HEK293 (cell line): Measurements from ENCODE around the gene SLC35F6.

Experiments
- CTCF ChIA-PET: fragments of 350-600 bp; formaldehyde crosslinking; extraction: SDS; loops from one replicate; lab custom pipeline; 2021; ENCODE audit warnings: antibody characterized with exemption; lab: Yijun Ruan, JAX
- POLR2A ChIA-PET: fragments of 300-600 bp; formaldehyde crosslinking; extraction: SDS; loops from one replicate; lab custom pipeline; 2020; ENCODE audit warnings: antibody characterized with exemption, inconsistent platforms; lab: Yijun Ruan, JAX
- H3K27ac ChIP-seq: fragments of 200-500 bp; sonication (Bioruptor generic); 2 replicates; pipeline ENCODE4 v1.5.1; 2014; ENCODE audit warnings: low read depth, low read length, control low read depth, inconsistent platforms; ENCODE audit errors: extremely low read depth
- H3K36me3 ChIP-seq, 2 experiments: fragments of 200-500 bp in 1 of 2; sonication (Bioruptor generic) in 1 of 2; 1 replicate in 1 of 2; 2 replicates in 1 of 2; pipeline ENCODE4 v1.5.1; 2014 to 2017; ENCODE audit warnings: inconsistent platforms in 2 of 2, low read length in 2 of 2; ENCODE audit not compliant: control insufficient read depth in 2 of 2, insufficient read depth in 1 of 2
- H3K4me1 ChIP-seq: fragments of 200-500 bp; sonication (Bioruptor generic); 2 replicates; pipeline ENCODE4 v1.5.1; 2014; ENCODE audit warnings: mild to moderate bottlenecking, low read length, inconsistent platforms; ENCODE audit not compliant: control insufficient read depth, insufficient read depth
- H3K4me3 ChIP-seq: 2 replicates; pipeline ENCODE4 v1.5.1; 2011; ENCODE audit warnings: low read depth, mild to moderate bottlenecking, control low read depth, low read length, moderate library complexity
- H3K9me3 ChIP-seq: fragments of 200-500 bp; sonication (Bioruptor generic); 2 replicates; pipeline ENCODE4 v1.5.1; 2014; ENCODE audit warnings: low read depth, low read length, inconsistent platforms; ENCODE audit not compliant: control insufficient read depth, insufficient read depth
- GLIS1 ChIP-seq: fragments of 450-650 bp; formaldehyde crosslinking; IDR thresholded peaks from 2 replicates; pipeline ENCODE4 v1.5.1; 2016; ENCODE audit warnings: missing biosample characterization, missing genetic modification characterization
- GLIS2 ChIP-seq: fragments of 450-650 bp; formaldehyde crosslinking; IDR thresholded peaks from 2 replicates; pipeline ENCODE4 v1.5.1; 2016; ENCODE audit warnings: missing biosample characterization, missing genetic modification characterization
- SP2 ChIP-seq: fragments of 450-650 bp; formaldehyde crosslinking; IDR thresholded peaks from 2 replicates; pipeline ENCODE4 v1.5.1; 2016; ENCODE audit warnings: missing biosample characterization, missing genetic modification characterization
- SP7 ChIP-seq: fragments of 450-650 bp; formaldehyde crosslinking; IDR thresholded peaks from 2 replicates; pipeline ENCODE4 v1.5.1; 2016; ENCODE audit warnings: missing biosample characterization, missing genetic modification characterization
- WT1 ChIP-seq: fragments of 450-650 bp; formaldehyde crosslinking; IDR thresholded peaks from 2 replicates; pipeline ENCODE4 v1.5.1; 2016; ENCODE audit warnings: missing biosample characterization, missing genetic modification characterization
- YY1 ChIP-seq: fragments of 450-650 bp; formaldehyde crosslinking; IDR thresholded peaks from 2 replicates; pipeline ENCODE4 v1.5.1; 2018; ENCODE audit warnings: missing biosample characterization, missing genetic modification characterization
- ZBTB17 ChIP-seq: fragments of 450-650 bp; formaldehyde crosslinking; IDR thresholded peaks from 2 replicates; pipeline ENCODE4 v1.5.1; 2016; ENCODE audit warnings: missing biosample characterization, missing genetic modification characterization
- ZIC2 ChIP-seq: fragments of 450-650 bp; formaldehyde crosslinking; IDR thresholded peaks from 2 replicates; pipeline ENCODE4 v1.5.1; 2016; ENCODE audit warnings: missing biosample characterization, missing genetic modification characterization
- ZNF16 ChIP-seq: fragments of 450-650 bp; formaldehyde crosslinking; IDR thresholded peaks from 2 replicates; pipeline ENCODE4 v1.5.1; 2016; ENCODE audit warnings: low read depth, missing biosample characterization, missing genetic modification characterization
- ZNF19 ChIP-seq: fragments of 450-650 bp; formaldehyde crosslinking; IDR thresholded peaks from 2 replicates; pipeline ENCODE4; 2016; ENCODE audit warnings: missing biosample characterization, missing genetic modification characterization, low read depth
- ZNF23 ChIP-seq: fragments of 450-650 bp; formaldehyde crosslinking; IDR thresholded peaks from 2 replicates; pipeline ENCODE4 v1.5.1; 2016; ENCODE audit warnings: missing biosample characterization, missing genetic modification characterization, borderline replicate concordance
- ZNF350 ChIP-seq: fragments of 450-650 bp; formaldehyde crosslinking; IDR thresholded peaks from 2 replicates; pipeline ENCODE4 v1.5.0; 2017; ENCODE audit warnings: missing biosample characterization, mild to moderate bottlenecking, missing genetic modification characterization
- ZNF433 ChIP-seq: fragments of 450-650 bp; formaldehyde crosslinking; IDR thresholded peaks from 2 replicates; pipeline ENCODE4 v1.5.1; 2016; ENCODE audit warnings: missing biosample characterization, missing genetic modification characterization, low read depth
- ZNF473 ChIP-seq: fragments of 450-650 bp; formaldehyde crosslinking; IDR thresholded peaks from 2 replicates; pipeline ENCODE4 v1.5.1; 2017; ENCODE audit warnings: missing biosample characterization, missing genetic modification characterization
- ZNF501 ChIP-seq: fragments of 450-650 bp; formaldehyde crosslinking; IDR thresholded peaks from 2 replicates; pipeline ENCODE4 v1.5.1; 2016; ENCODE audit warnings: missing biosample characterization, missing genetic modification characterization
- ZNF600 ChIP-seq: fragments of 450-650 bp; formaldehyde crosslinking; IDR thresholded peaks from 2 replicates; pipeline ENCODE4 v1.5.1; 2016; ENCODE audit warnings: missing biosample characterization, missing genetic modification characterization
- ZNF658 ChIP-seq: fragments of 450-650 bp; formaldehyde crosslinking; IDR thresholded peaks from 2 replicates; pipeline ENCODE4; 2016; ENCODE audit warnings: missing biosample characterization, missing genetic modification characterization
- ZNF660 ChIP-seq: fragments of 450-650 bp; IDR thresholded peaks from 2 replicates; pipeline ENCODE4 v1.5.1; 2018; ENCODE audit warnings: missing biosample characterization, mild to moderate bottlenecking, missing genetic modification characterization
- ZNF707 ChIP-seq: fragments of 450-650 bp; formaldehyde crosslinking; IDR thresholded peaks from 2 replicates; pipeline ENCODE4 v1.5.1; 2016; ENCODE audit warnings: missing biosample characterization, missing genetic modification characterization
- ZNF843 ChIP-seq: fragments of 450-650 bp; formaldehyde crosslinking; IDR thresholded peaks from 2 replicates; pipeline ENCODE4 v1.5.1; 2016; ENCODE audit warnings: missing biosample characterization, missing genetic modification characterization
- ZXDB ChIP-seq: fragments of 450-650 bp; formaldehyde crosslinking; IDR thresholded peaks from 2 replicates; pipeline ENCODE4 v1.5.1; 2016; ENCODE audit warnings: missing biosample characterization, missing genetic modification characterization
- TF ChIP-seq, protein P1 (sequence below): fragments of 450-650 bp; formaldehyde crosslinking; IDR thresholded peaks from 2 replicates; pipeline ENCODE4 v1.5.1; 2016; ENCODE audit warnings: missing biosample characterization, missing genetic modification characterization
- TF ChIP-seq, protein P2 (sequence below): fragments of 450-650 bp; formaldehyde crosslinking; optimal IDR thresholded peaks from 2 replicates; pipeline ENCODE3; 2016; ENCODE audit warnings: missing biosample characterization, mild to moderate bottlenecking, missing genetic modification characterization
- TF ChIP-seq, protein P3 (sequence below): fragments of 450-650 bp; formaldehyde crosslinking; IDR thresholded peaks from 2 replicates; pipeline ENCODE4 v1.5.1; 2016; ENCODE audit warnings: missing biosample characterization, missing genetic modification characterization

Gene SLC35F6

DNA sequence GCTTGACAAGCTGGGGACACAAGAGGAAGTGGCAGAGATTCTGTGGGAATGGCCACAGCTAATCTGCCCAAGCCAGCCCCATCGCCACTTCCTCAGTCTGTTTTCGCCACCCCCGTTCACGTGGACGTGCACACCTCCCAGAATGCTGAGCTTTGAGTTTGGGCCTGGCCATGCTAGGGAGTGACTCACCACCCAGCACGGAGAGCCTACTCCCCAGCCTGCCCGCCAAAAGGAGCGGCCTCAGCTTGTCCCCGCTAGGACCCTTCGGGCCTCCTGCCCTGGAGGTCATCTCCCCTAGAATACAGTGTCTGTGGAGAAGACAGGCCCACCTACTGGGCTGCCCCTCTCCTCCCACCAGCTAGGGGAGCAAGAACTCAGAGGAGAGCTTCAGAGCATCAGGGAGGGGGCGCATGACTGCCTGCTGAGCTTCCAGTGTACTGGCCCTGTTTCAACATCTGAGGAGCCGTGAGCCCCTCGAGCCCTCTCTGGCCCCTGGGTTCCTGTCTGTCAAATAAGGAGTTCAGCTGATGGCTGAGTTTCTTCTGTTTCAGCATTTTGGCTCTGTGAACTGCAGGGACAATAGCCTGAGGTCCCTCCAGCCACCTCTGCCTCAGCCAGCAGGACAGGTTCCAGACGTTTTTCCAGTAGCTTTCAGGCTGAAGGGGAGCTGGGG lies 5.1 kb downstream of the SLC35F6 start:
- ChIA-PET POLR2A (interaction anchor here (0.5 kb wide), 1 partner anchor 145 kb away, joined by 3 read pairs; no protein-coding TSS in a partner anchor), CTCF (interaction anchor here (0.5 to 1.2 kb wide), 4 partner anchors 16 to 298 kb away, joined by 3 to 5 read pairs (median 4); no protein-coding TSS in a partner anchor)
- Histone ChIP-seq H3K4me3 (no peak overlapping the region), H3K36me3 (peaks cover 0 to 14% of the 10 kb centered on the region in 2 experiments; a peak in 1 of 3 replicates), H3K27ac (no peak overlapping the region), H3K4me1 (no peaks in the 10 kb centered on the region; the same call in 1 of the 2 replicates), H3K9me3 (no peaks in the 10 kb centered on the region)
- TF ChIP-seq WT1 (tag by site-specific recombination), result peak; percentile 45; the same call in 1 of the 2 replicates
- 0 out of 2 replicates have a peak, but pooled peaks have one; percentile 30 for TF ChIP-seq SP7 (tag by site-specific recombination)
- TF ChIP-seq, protein P1, sequence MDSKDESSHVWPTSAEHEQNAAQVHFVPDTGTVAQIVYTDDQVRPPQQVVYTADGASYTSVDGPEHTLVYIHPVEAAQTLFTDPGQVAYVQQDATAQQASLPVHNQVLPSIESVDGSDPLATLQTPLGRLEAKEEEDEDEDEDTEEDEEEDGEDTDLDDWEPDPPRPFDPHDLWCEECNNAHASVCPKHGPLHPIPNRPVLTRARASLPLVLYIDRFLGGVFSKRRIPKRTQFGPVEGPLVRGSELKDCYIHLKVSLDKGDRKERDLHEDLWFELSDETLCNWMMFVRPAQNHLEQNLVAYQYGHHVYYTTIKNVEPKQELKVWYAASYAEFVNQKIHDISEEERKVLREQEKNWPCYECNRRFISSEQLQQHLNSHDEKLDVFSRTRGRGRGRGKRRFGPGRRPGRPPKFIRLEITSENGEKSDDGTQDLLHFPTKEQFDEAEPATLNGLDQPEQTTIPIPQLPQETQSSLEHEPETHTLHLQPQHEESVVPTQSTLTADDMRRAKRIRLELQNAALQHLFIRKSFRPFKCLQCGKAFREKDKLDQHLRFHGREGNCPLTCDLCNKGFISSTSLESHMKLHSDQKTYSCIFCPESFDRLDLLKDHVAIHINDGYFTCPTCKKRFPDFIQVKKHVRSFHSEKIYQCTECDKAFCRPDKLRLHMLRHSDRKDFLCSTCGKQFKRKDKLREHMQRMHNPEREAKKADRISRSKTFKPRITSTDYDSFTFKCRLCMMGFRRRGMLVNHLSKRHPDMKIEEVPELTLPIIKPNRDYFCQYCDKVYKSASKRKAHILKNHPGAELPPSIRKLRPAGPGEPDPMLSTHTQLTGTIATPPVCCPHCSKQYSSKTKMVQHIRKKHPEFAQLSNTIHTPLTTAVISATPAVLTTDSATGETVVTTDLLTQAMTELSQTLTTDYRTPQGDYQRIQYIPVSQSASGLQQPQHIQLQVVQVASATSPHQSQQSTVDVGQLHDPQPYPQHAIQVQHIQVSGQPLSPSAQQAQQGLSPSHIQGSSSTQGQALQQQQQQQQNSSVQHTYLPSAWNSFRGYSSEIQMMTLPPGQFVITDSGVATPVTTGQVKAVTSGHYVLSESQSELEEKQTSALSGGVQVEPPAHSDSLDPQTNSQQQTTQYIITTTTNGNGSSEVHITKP (tag by site-specific recombination), result 0 out of 2 replicates have a peak, but pooled peaks have one; percentile 16
- no peak for TF ChIP-seq ZNF473 (tag by site-specific recombination)
- TF ChIP-seq ZNF16 (tag by site-specific recombination), result no peak
- no peak for TF ChIP-seq YY1
- no peak for TF ChIP-seq ZNF501 (tag by site-specific recombination)
- TF ChIP-seq GLIS2, result peak; percentile 25; the same call in 1 of the 2 replicates
- no peak for TF ChIP-seq SP2
- no peak for TF ChIP-seq ZNF433 (tag by site-specific recombination)
- no peak for TF ChIP-seq ZNF843 (tag by site-specific recombination)
- TF ChIP-seq ZXDB (tag by site-specific recombination), result no peak
- no peak for TF ChIP-seq ZNF707
- TF ChIP-seq, protein P2, sequence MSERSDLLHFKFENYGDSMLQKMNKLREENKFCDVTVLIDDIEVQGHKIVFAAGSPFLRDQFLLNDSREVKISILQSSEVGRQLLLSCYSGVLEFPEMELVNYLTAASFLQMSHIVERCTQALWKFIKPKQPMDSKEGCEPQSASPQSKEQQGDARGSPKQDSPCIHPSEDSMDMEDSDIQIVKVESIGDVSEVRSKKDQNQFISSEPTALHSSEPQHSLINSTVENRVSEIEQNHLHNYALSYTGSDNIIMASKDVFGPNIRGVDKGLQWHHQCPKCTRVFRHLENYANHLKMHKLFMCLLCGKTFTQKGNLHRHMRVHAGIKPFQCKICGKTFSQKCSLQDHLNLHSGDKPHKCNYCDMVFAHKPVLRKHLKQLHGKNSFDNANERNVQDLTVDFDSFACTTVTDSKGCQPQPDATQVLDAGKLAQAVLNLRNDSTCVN, result peak; percentile 36
- peak; percentile 64 for TF ChIP-seq GLIS1 (tag by site-specific recombination)
- TF ChIP-seq ZNF23 (tag by site-specific recombination), result no peak
- no peak for TF ChIP-seq ZNF19 (tag by site-specific recombination)
- no peak for TF ChIP-seq ZNF350 (tag by site-specific recombination)
- TF ChIP-seq, protein P3, sequence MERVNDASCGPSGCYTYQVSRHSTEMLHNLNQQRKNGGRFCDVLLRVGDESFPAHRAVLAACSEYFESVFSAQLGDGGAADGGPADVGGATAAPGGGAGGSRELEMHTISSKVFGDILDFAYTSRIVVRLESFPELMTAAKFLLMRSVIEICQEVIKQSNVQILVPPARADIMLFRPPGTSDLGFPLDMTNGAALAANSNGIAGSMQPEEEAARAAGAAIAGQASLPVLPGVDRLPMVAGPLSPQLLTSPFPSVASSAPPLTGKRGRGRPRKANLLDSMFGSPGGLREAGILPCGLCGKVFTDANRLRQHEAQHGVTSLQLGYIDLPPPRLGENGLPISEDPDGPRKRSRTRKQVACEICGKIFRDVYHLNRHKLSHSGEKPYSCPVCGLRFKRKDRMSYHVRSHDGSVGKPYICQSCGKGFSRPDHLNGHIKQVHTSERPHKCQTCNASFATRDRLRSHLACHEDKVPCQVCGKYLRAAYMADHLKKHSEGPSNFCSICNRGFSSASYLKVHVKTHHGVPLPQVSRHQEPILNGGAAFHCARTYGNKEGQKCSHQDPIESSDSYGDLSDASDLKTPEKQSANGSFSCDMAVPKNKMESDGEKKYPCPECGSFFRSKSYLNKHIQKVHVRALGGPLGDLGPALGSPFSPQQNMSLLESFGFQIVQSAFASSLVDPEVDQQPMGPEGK (tag by site-specific recombination), result peak; percentile 61
- TF ChIP-seq ZBTB17, result peak; percentile 46
- peak; percentile 85 for TF ChIP-seq ZIC2
- TF ChIP-seq ZNF660 (tag by site-specific recombination), result no peak
- 0 out of 2 replicates have a peak, but pooled peaks have one; percentile 27 for TF ChIP-seq ZNF600 (tag by site-specific recombination)
- no peak for TF ChIP-seq ZNF658 (tag by site-specific recombination)
